GM12873 (cell line): ENCODE results near the gene VPS4A.

ENCODE experiments used
- CTCF ChIP-seq: IDR thresholded peaks from 2 replicates; pipeline ENCODE4 v1.5.1; 2012; ENCODE audit warnings: low read depth, mild to moderate bottlenecking, moderate library complexity, low read length, control low read depth; ENCODE audit not compliant: insufficient read depth; ENCODE audit errors: missing control alignments

The VPS4A gene

GRCh38 chr16:69363281-69363717, 52.1 kb downstream of the VPS4A start:
- no peak for TF ChIP-seq CTCF

- TF ChIP-seq CTCF = no peak
These were observed 52.9 kb downstream of the VPS4A start for GRCh38 chr16:69364088-69364487.

- no peak for TF ChIP-seq CTCF
These were observed 54.8 kb downstream of the VPS4A start for GRCh38 chr16:69365901-69366300.

GRCh38 chr16:69366431-69366830, 55.3 kb downstream of the VPS4A start:
- no peak for TF ChIP-seq CTCF

- no peak for TF ChIP-seq CTCF
These were observed 56.8 kb downstream of the VPS4A start for GRCh38 chr16:69367980-69368379.

GRCh38 chr16:69368866-69369265, 57.7 kb downstream of the VPS4A start:
- TF ChIP-seq CTCF = no peak

- TF ChIP-seq CTCF = no peak
These were observed 60.4 kb downstream of the VPS4A start for GRCh38 chr16:69371564-69371963.
